A549 (cell line): ENCODE results near the gene FBXL13.

Experiments
- BHLHE40 ChIP-seq: IDR thresholded peaks from 2 replicates; pipeline ENCODE4 v1.6.1; 2012; ENCODE audit warnings: low read depth, low read length, inconsistent platforms
- CTCF ChIP-seq: fragments of >200 bp; sonication (Bioruptor Twin); formaldehyde crosslinking; IDR thresholded peaks from 3 replicates; pipeline ENCODE4 v1.5.1; 2016
- EP300 ChIP-seq, 2 experiments: fragments of >200 bp; sonication (Bioruptor Twin); formaldehyde crosslinking; IDR thresholded peaks; 2 replicates in 1 of 2; 3 replicates in 1 of 2; pipeline ENCODE4 v1.6.1; 2016 to 2017
- HDAC2 ChIP-seq: fragments of 200-600 bp; sonication (generic); IDR thresholded peaks from 2 replicates; pipeline ENCODE4 v1.6.1; 2016
- MAFK ChIP-seq: fragments of 450-650 bp; IDR thresholded peaks from 2 replicates; pipeline ENCODE4 v1.6.1; 2014; ENCODE audit not compliant: partially characterized antibody
- MAZ ChIP-seq: fragments of 150-350 bp; IDR thresholded peaks from 2 replicates; pipeline ENCODE4 v1.6.1; 2014; ENCODE audit warnings: antibody characterized with exemption, low read depth, low read length, borderline replicate concordance
- POLR2AphosphoS2 ChIP-seq: conservative IDR thresholded peaks from 2 replicates; pipeline ENCODE4 v1.6.1; 2012; ENCODE audit warnings: low read length, improper control_type of control experiment, inconsistent platforms
- TF ChIP-seq, protein P1 (sequence below): fragments of 250-450 bp; sonication (Bioruptor Pico); IDR thresholded peaks from 2 replicates; pipeline ENCODE4 v1.5.0; 2020; ENCODE audit warnings: low read depth, mild to moderate bottlenecking, moderate library complexity
- TF ChIP-seq, protein P2 (sequence below): fragments of 200-600 bp; sonication (generic); IDR thresholded peaks from 2 replicates; pipeline ENCODE4 v1.6.1; 2016; ENCODE audit warnings: antibody characterized with exemption, mild to moderate bottlenecking, moderate library complexity

- no peak for TF ChIP-seq BHLHE40
- no peak for TF ChIP-seq CTCF
- TF ChIP-seq HDAC2, result no peak
- TF ChIP-seq, protein P1, sequence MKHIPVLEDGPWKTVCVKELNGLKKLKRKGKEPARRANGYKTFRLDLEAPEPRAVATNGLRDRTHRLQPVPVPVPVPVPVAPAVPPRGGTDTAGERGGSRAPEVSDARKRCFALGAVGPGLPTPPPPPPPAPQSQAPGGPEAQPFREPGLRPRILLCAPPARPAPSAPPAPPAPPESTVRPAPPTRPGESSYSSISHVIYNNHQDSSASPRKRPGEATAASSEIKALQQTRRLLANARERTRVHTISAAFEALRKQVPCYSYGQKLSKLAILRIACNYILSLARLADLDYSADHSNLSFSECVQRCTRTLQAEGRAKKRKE (CRISPR knock-in tag), result no peak
- TF ChIP-seq, protein P2, sequence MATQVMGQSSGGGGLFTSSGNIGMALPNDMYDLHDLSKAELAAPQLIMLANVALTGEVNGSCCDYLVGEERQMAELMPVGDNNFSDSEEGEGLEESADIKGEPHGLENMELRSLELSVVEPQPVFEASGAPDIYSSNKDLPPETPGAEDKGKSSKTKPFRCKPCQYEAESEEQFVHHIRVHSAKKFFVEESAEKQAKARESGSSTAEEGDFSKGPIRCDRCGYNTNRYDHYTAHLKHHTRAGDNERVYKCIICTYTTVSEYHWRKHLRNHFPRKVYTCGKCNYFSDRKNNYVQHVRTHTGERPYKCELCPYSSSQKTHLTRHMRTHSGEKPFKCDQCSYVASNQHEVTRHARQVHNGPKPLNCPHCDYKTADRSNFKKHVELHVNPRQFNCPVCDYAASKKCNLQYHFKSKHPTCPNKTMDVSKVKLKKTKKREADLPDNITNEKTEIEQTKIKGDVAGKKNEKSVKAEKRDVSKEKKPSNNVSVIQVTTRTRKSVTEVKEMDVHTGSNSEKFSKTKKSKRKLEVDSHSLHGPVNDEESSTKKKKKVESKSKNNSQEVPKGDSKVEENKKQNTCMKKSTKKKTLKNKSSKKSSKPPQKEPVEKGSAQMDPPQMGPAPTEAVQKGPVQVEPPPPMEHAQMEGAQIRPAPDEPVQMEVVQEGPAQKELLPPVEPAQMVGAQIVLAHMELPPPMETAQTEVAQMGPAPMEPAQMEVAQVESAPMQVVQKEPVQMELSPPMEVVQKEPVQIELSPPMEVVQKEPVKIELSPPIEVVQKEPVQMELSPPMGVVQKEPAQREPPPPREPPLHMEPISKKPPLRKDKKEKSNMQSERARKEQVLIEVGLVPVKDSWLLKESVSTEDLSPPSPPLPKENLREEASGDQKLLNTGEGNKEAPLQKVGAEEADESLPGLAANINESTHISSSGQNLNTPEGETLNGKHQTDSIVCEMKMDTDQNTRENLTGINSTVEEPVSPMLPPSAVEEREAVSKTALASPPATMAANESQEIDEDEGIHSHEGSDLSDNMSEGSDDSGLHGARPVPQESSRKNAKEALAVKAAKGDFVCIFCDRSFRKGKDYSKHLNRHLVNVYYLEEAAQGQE, result no peak
- TF ChIP-seq POLR2AphosphoS2, result no peak
- no peak for TF ChIP-seq MAFK
- no peak for TF ChIP-seq MAZ
- TF ChIP-seq EP300 (IDR thresholded peaks at IDR 0.05), result no peak
Measured at GRCh38 chr7:103010211-103010610, 64.4 kb downstream of the FBXL13 start.
